Measurements from ENCODE around the gene SLC16A2.
"Not testable (repeated sequence)": the region's sequence is repeated elsewhere in the genome, so short reads cannot be mapped to it uniquely, and the experiment has no call there.

The SLC16A2 gene

GRCh38 chrX:74451450-74452198, 30.3 kb downstream of the SLC16A2 start:
- Histone ChIP-seq H3K27ac (no peak overlapping the region), H3K4me3 (no peak overlapping the region), H3K9me3 (no peaks in the 10 kb centered on the region), H3K4me1 (no peaks in the 10 kb centered on the region), H3K36me3 (no peaks in the 10 kb centered on the region), H3K27me3 (no peaks in the 10 kb centered on the region)
- TF ChIP-seq, protein P1, sequence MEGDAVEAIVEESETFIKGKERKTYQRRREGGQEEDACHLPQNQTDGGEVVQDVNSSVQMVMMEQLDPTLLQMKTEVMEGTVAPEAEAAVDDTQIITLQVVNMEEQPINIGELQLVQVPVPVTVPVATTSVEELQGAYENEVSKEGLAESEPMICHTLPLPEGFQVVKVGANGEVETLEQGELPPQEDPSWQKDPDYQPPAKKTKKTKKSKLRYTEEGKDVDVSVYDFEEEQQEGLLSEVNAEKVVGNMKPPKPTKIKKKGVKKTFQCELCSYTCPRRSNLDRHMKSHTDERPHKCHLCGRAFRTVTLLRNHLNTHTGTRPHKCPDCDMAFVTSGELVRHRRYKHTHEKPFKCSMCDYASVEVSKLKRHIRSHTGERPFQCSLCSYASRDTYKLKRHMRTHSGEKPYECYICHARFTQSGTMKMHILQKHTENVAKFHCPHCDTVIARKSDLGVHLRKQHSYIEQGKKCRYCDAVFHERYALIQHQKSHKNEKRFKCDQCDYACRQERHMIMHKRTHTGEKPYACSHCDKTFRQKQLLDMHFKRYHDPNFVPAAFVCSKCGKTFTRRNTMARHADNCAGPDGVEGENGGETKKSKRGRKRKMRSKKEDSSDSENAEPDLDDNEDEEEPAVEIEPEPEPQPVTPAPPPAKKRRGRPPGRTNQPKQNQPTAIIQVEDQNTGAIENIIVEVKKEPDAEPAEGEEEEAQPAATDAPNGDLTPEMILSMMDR (IDR thresholded peaks at IDR 0.05) = no peak
- intact Hi-C loops (cut with DNase I; ENCODE audit: low total_unique reads) = no loop called here
- no peak for DNase-seq

- TF ChIP-seq, protein P1 (IDR thresholded peaks at IDR 0.05) = no peak
- Histone ChIP-seq H3K4me1 (no peaks in the 10 kb centered on the region), H3K27ac (no peak overlapping the region), H3K27me3 (no peaks in the 10 kb centered on the region), H3K4me3 (no peak overlapping the region), H3K9me3 (no peaks in the 10 kb centered on the region), H3K36me3 (no peaks in the 10 kb centered on the region)
- DNase-seq = no peak
- intact Hi-C loops (cut with DNase I; ENCODE audit: low total_unique reads) = no loop called here
These were observed 30.8 kb downstream of the SLC16A2 start for GRCh38 chrX:74452199-74452481.

- no peak for DNase-seq
- no peaks in the 10 kb centered on the region for H3K36me3 ChIP-seq
- no peak overlapping the region for H3K4me3 ChIP-seq
- no peak overlapping the region for H3K27ac ChIP-seq
- H3K9me3 ChIP-seq = no peaks in the 10 kb centered on the region
- TF ChIP-seq, protein P1 (IDR thresholded peaks at IDR 0.05) = no peak
- no peaks in the 10 kb centered on the region for H3K4me1 ChIP-seq
- no peaks in the 10 kb centered on the region for H3K27me3 ChIP-seq
- intact Hi-C loops (cut with DNase I; ENCODE audit: low total_unique reads) = no loop called here
These were observed 31.9 kb downstream of the SLC16A2 start for GRCh38 chrX:74453178-74453577.

GRCh38 chrX:74454233-74454632, 32.9 kb downstream of the SLC16A2 start:
- H3K36me3 ChIP-seq; H3K4me3 ChIP-seq; intact Hi-C loops (cut with DNase I; ENCODE audit: low total_unique reads); DNase-seq; H3K27ac ChIP-seq; H3K4me1 ChIP-seq; H3K9me3 ChIP-seq; H3K27me3 ChIP-seq: not testable (repeated sequence)

DNA sequence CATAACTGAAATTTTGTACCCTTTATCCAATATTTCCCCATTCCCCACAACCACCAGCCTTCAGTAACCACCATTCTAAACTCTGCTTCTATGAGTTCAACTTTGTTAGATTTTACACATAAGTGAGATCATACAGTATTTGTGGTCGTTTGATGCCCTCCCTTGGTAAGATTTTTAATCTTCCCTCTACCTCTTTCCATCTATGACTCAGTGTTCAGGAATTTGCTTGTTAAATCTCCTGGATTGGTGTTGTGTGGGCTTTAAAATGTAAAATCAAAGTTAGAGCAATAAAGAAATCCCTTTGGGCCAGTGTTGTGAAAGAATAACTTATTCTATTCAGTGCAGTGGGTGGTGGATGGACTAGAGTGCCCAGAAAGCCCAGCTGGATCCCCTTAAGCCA, 37.4 kb downstream of the SLC16A2 start:
- Histone ChIP-seq H3K4me3 (no peak overlapping the region), H3K9me3 (no peaks in the 10 kb centered on the region), H3K27me3 (no peaks in the 10 kb centered on the region), H3K4me1 (peaks cover 0 to 3% (median 0%) of the 10 kb centered on the region in 4 donors), H3K27ac (no peak overlapping the region), H3K36me3 (no peaks in the 10 kb centered on the region)
- TF ChIP-seq, protein P1 (IDR thresholded peaks at IDR 0.05) = no peak
- intact Hi-C loops (cut with DNase I; ENCODE audit: low total_unique reads) = no loop called here
- DNase-seq = no peak

DNA sequence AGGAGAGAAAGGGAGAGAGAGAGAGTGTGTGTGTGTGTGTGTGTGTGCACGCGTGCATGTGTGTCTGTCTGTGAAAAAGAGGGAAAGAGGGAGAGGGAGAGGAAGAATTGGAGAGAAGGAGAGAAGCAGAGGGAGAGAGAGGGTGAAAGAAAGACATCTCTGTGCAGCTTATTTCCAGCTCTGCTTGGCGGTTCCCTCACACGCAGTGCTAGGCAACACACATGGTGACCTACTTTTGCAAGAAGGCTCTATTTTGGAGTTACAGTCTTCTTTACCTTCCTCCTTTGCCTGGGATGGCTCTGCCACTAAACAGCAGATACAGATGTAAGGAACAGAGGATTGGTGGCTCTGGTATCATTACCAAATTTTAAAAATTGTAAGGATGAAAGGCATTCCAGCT, 40.1 kb downstream of the SLC16A2 start:
- intact Hi-C loops (cut with DNase I; ENCODE audit: low total_unique reads) = no loop called here
- TF ChIP-seq, protein P1 (IDR thresholded peaks at IDR 0.05) = no peak
- Histone ChIP-seq H3K9me3 (no peaks in the 10 kb centered on the region), H3K4me3 (no peak overlapping the region), H3K36me3 (no peaks in the 10 kb centered on the region), H3K27ac (no peak overlapping the region), H3K27me3 (no peaks in the 10 kb centered on the region), H3K4me1 (peaks cover 0 to 3% (median 0%) of the 10 kb centered on the region in 4 donors)
- no peak for DNase-seq
